Osteoblast (primary cell): ENCODE data around the gene SAXO2. TPM values are rescaled to one million over a fixed set of nuclear protein-coding genes. Genes with fewer than 3 reads are reported as not detected.
"Not testable (repeated sequence)": the region's sequence is repeated elsewhere in the genome, so short reads cannot be mapped to it uniquely, and the experiment has no call there.

Source experiments
- DNase-seq: peaks from one replicate; pipeline ENCODE4 v3.0.0; 2011; ENCODE audit warnings: low spot score, mixed read lengths; ENCODE audit not compliant: insufficient read length; ENCODE audit errors: missing footprints
- H2AFZ ChIP-seq: 2 replicates; pipeline ENCODE4 v1.6.0; 2011; ENCODE audit warnings: mild to moderate bottlenecking, low read length
- H3K27ac ChIP-seq: 2 replicates; pipeline ENCODE4 v1.5.1; 2011; ENCODE audit warnings: mild to moderate bottlenecking, low read depth, low read length, moderate library complexity
- H3K27me3 ChIP-seq: 2 replicates; pipeline ENCODE4 v1.6.0; 2012; ENCODE audit warnings: mild to moderate bottlenecking, control low read depth, inconsistent platforms, low read length, moderate library complexity; ENCODE audit not compliant: insufficient read depth
- H3K36me3 ChIP-seq: 2 replicates; pipeline ENCODE4 v1.5.1; 2011; ENCODE audit warnings: mild to moderate bottlenecking, low read length, control low read depth, moderate library complexity; ENCODE audit not compliant: insufficient read depth
- H3K4me1 ChIP-seq: 2 replicates; pipeline ENCODE4 v1.5.1; 2011; ENCODE audit warnings: mild to moderate bottlenecking, low read length, control low read depth, moderate library complexity; ENCODE audit not compliant: insufficient read depth
- H3K4me2 ChIP-seq: 2 replicates; pipeline ENCODE4 v1.6.0; 2011; ENCODE audit warnings: mild to moderate bottlenecking, low read length; ENCODE audit not compliant: insufficient read depth
- H3K4me3 ChIP-seq: fragments of 200-600 bp; sonication (generic); 3 replicates; pipeline ENCODE4 v1.5.1; 2012; ENCODE audit warnings: mild to moderate bottlenecking, low read length, inconsistent platforms; ENCODE audit not compliant: insufficient read depth
- H3K79me2 ChIP-seq: 2 replicates; pipeline ENCODE4 v1.6.0; 2012; ENCODE audit warnings: mild to moderate bottlenecking, low read length, control low read depth, inconsistent platforms; ENCODE audit not compliant: insufficient read depth
- H3K9me3 ChIP-seq: 2 replicates; pipeline ENCODE4 v1.5.1; 2011; ENCODE audit warnings: low read depth, low read length, control low read depth
- H4K20me1 ChIP-seq: 2 replicates; pipeline ENCODE4 v1.6.0; 2012; ENCODE audit warnings: mild to moderate bottlenecking, low read length, control low read depth; ENCODE audit not compliant: insufficient read depth
- CTCF ChIP-seq: IDR thresholded peaks from 2 replicates; pipeline ENCODE4 v1.5.1; 2011; ENCODE audit warnings: mild to moderate bottlenecking, low read depth, low read length, moderate library complexity; ENCODE audit errors: extremely low read depth
- total RNA-seq: library from RNA; depleted of rRNA; stranded (reverse); fragments of >200 nt; gene quantifications from 2 replicates; pipeline ENCODE4 v1.2.3, GENCODE V29; 2012

The SAXO2 gene
- total RNA-seq, 1 donor: 1.1 TPM

DNA sequence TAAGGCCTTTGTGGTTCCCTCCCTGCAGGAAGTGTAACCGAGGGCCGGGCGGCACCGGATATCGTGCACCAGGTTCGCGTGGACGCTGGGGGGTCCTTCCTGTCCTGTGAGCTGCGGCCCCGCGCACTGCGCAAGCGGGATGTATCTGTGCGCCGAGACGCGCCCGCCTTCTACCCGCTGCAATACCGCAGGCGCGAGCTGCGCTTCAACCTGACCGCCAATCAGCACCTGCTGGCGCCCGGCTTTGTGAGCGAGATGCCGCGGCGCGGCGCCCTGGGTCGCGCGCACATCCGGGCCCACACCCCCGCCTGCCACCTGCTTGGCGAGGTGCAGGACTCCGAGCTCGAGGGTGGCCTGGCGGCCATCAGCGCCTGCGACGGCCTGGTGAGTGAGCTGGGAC, 35.9 kb downstream of the SAXO2 start:
- Histone ChIP-seq H3K4me1 (peaks cover 5% of the 10 kb centered on the region), H3K4me3 (no peak overlapping the region), H3K4me2 (no peak overlapping the region), H2AFZ (no peak overlapping the region), H3K79me2 (no peaks in the 10 kb centered on the region), H3K27me3 (no peaks in the 10 kb centered on the region), H3K9me3 (no peaks in the 10 kb centered on the region), H3K36me3 (no peaks in the 10 kb centered on the region), H3K27ac (no peak overlapping the region), H4K20me1 (no peaks in the 10 kb centered on the region)
- DNase-seq: no peak
- no peak for TF ChIP-seq CTCF

GRCh38 chr15:82299511-82299914, 36.9 kb downstream of the SAXO2 start:
- not testable (repeated sequence) for DNase-seq, H3K27me3 ChIP-seq, H3K4me2 ChIP-seq, H4K20me1 ChIP-seq, H3K4me3 ChIP-seq, H3K79me2 ChIP-seq, H3K27ac ChIP-seq, H2AFZ ChIP-seq, H3K9me3 ChIP-seq, H3K4me1 ChIP-seq, H3K36me3 ChIP-seq

GRCh38 chr15:82300326-82300725, 37.7 kb downstream of the SAXO2 start:
- not testable (repeated sequence) for H3K9me3 ChIP-seq, H3K27me3 ChIP-seq, H3K4me3 ChIP-seq, H4K20me1 ChIP-seq, H3K4me2 ChIP-seq, H3K4me1 ChIP-seq, H3K79me2 ChIP-seq, H3K36me3 ChIP-seq, H3K27ac ChIP-seq, DNase-seq
- H2AFZ ChIP-seq: peak overlapping the region; percentile 41

DNA sequence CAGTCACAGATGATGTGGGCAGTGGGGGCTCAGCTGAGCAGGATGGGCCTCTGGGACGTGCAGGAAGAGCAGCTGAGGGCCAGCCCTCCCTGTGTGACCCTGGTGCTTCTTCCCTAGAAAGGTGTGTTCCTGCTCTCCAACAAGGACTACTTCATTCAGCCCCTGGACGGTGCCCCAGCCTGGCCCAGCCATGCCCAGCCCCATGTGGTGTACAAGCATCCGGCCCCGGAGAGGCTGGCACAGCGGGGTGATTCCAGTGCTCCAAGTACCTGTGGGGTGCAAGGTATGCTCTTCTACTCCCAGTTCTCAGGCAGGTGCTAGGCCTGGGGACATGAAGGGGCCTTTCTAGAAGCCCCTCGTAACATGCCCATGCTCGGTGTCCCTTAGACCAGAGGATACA, 38.3 kb downstream of the SAXO2 start:
- Histone ChIP-seq H2AFZ (peak overlapping the region; percentile 41), H4K20me1 (no peaks in the 10 kb centered on the region), H3K4me1 (peaks cover 5% of the 10 kb centered on the region), H3K4me2 (no peak overlapping the region), H3K79me2 (no peaks in the 10 kb centered on the region), H3K36me3 (no peaks in the 10 kb centered on the region), H3K27ac (no peak overlapping the region), H3K4me3 (no peak overlapping the region), H3K9me3 (no peaks in the 10 kb centered on the region), H3K27me3 (no peaks in the 10 kb centered on the region)
- DNase-seq: no peak
- TF ChIP-seq CTCF: no peak

DNA sequence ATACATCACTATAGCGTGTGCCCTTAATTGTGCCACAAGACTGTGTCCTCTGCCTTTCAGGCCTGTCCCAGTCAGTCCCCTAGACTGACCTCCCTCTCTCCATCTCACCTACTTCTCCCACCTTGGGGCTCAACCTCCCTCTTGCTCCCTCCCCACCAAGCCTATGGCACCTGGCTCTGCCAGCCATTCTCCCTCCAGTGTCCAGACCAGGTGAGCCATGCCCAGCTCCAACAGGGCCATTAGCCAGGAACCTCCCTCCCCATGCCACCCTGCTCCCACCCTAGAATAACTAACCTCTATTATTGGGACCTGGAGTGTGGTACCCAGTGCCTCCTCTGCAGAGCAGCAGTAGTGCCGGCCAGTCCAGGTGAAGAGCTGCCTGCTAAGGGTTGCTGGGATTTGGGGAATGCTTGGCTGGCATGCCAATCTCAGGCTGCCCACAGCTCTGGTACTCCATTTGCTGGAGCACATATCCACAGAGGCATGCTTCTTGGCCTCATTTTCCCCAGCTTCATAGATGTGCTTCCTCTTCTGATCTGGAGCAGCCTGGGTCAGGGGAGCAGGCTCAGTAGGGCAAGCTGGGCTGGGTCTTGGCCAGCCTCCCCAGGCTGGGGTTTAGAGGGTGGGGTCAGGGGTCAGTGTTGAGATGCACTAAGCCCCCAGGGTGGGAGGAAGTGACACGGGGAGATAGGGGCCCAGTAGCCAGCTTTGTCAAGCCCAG, 38.8 kb downstream of the SAXO2 start:
- Histone ChIP-seq H3K4me1 (peaks cover 5% of the 10 kb centered on the region), H2AFZ (no peak overlapping the region), H3K27me3 (no peaks in the 10 kb centered on the region), H3K4me2 (no peak overlapping the region), H4K20me1 (no peaks in the 10 kb centered on the region), H3K4me3 (no peak overlapping the region), H3K27ac (no peak overlapping the region), H3K9me3 (no peaks in the 10 kb centered on the region), H3K36me3 (no peaks in the 10 kb centered on the region), H3K79me2 (no peaks in the 10 kb centered on the region)
- no peak for TF ChIP-seq CTCF
- DNase-seq: no peak
